HG03064 (cell line): ENCODE data around the gene NAT9.

Experiments
- ATAC-seq: cut with Tn5 transposase; IDR thresholded peaks from one replicate; pipeline ENCODE4 v1.9.1; 2021; ENCODE audit warnings: low read depth; ENCODE audit not compliant: unreplicated experiment

The NAT9 gene

GRCh38 chr17:74776044-74776962 lies at the start of gene NAT9:
NAT9 (minus strand) TSS chr17:74776345; CDS start chr17:74775698, 647 bp downstream.
- peak; percentile 51 for ATAC-seq

- no peak for ATAC-seq
Measured at GRCh38 chr17:74824961-74825627, 48.9 kb upstream of the NAT9 start.

GRCh38 chr17:74822939-74823367 lies 46.8 kb upstream of the NAT9 start:
- ATAC-seq, result no peak

GRCh38 chr17:74822335-74822938 lies 46.3 kb upstream of the NAT9 start:
- no peak for ATAC-seq

GRCh38 chr17:74821655-74822334 lies 45.6 kb upstream of the NAT9 start:
- ATAC-seq, result no peak

- ATAC-seq, result no peak
Measured at GRCh38 chr17:74819801-74820436, 43.8 kb upstream of the NAT9 start.

GRCh38 chr17:74818291-74818938 lies 42.3 kb upstream of the NAT9 start:
- no peak for ATAC-seq

GRCh38 chr17:74816905-74817620 lies 40.9 kb upstream of the NAT9 start:
- ATAC-seq, result no peak

GRCh38 chr17:74815550-74816370 lies 39.6 kb upstream of the NAT9 start:
- no peak for ATAC-seq

GRCh38 chr17:74815067-74815466 lies 38.9 kb upstream of the NAT9 start:
- ATAC-seq, result no peak

- ATAC-seq, result no peak
Measured at GRCh38 chr17:74814453-74814852, 38.3 kb upstream of the NAT9 start.

GRCh38 chr17:74812109-74813009 lies 36.2 kb upstream of the NAT9 start:
- ATAC-seq, result no peak

GRCh38 chr17:74810699-74811485 lies 34.7 kb upstream of the NAT9 start:
- no peak for ATAC-seq

GRCh38 chr17:74808714-74809430 lies 32.7 kb upstream of the NAT9 start:
- no peak for ATAC-seq

GRCh38 chr17:74807925-74808324 lies 31.8 kb upstream of the NAT9 start:
- no peak for ATAC-seq

- no peak for ATAC-seq
Measured at GRCh38 chr17:74807441-74807840, 31.3 kb upstream of the NAT9 start.
